HG03108 (cell line): Measurements from ENCODE around the gene POM121.
"Not testable (repeated sequence)": the region's sequence is repeated elsewhere in the genome, so short reads cannot be mapped to it uniquely, and the experiment has no call there.

Experiments used
- ATAC-seq: cut with Tn5 transposase; IDR thresholded peaks from one replicate; pipeline ENCODE4 v1.9.1; 2021; ENCODE audit warnings: moderate library complexity; ENCODE audit not compliant: unreplicated experiment

The POM121 gene

GRCh38 chr7:72995484-72995883 is 70.6 kb downstream of the POM121 start:
- not testable (repeated sequence) for ATAC-seq

- not testable (repeated sequence) for ATAC-seq
Measured at GRCh38 chr7:72997447-72997846, 72.6 kb downstream of the POM121 start.

DNA sequence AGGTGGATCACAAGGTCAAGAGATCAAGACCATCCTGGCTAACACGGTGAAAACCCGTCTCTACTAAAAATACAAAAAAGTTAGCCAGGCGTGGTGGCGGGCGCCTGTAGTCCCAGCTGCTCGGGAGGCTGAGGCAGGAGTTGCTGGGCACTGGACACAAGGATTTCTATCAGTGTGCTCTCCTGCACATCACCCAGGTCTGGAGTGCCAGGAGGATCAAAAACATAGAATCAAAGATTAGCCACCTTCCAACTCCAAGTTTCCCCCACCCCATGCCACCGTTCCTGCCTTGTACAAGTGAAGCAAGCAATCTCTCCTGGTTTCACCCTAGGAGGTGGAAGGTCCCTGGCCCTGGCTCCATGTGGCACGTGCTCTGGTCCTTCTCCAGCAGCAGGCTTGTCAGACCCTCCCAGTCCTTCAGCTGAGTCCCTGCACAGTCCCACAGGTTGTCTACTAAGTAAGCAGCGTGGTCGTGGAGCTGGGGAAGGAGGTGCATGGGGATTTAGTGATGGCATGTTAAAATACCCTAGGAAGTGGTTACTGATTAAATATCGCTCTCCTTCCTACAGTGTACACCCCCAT is 73.1 kb downstream of the POM121 start:
- not testable (repeated sequence) for ATAC-seq
